HepG2 (cell line): ENCODE measurements around the gene ZNF148. TPM values are rescaled to one million over a fixed set of nuclear protein-coding genes. Genes with fewer than 3 reads are reported as not detected.

Source experiments
- ATAC-seq: fragments of 200-7000 bp; cut with Tn5 transposase; 3 replicates; pipeline ENCODE4 v1.9.1; 2020; ENCODE audit warnings: mild to moderate bottlenecking, moderate library complexity
- BruUV-seq: library from RNA; stranded (reverse); fragments of 400-500 nt; replicated peaks from 2 replicates; lab custom pipeline; 2021; lab: Mats Ljungman, UMichigan
- CTCF ChIA-PET: fragments of 300-600 bp; formaldehyde crosslinking; extraction: SDS; loops from one replicate; lab custom pipeline; 2021; ENCODE audit warnings: low total read pairs, inconsistent platforms, low intra/inter-chr PET ratio; lab: Yijun Ruan, JAX
- POLR2A ChIA-PET: fragments of 350-600 bp; sonication (Branson Sonifier 250); formaldehyde crosslinking; loops from one replicate; lab custom pipeline; 2020; ENCODE audit warnings: antibody characterized with exemption, inconsistent platforms; lab: Yijun Ruan, JAX
- DNase-seq: peaks from one replicate; pipeline ENCODE4 v3.0.0-alpha.2; 2015; ENCODE audit warnings: low spot score
- FAIRE-seq: peaks from 3 replicates; lab custom pipeline; 2011; peaks lifted over from hg19 to GRCh38; lab: Jason Lieb, UNC
- H2AFZ ChIP-seq: one replicate; pipeline ENCODE4 v1.6.1; 2011; ENCODE audit warnings: low read length, inconsistent platforms
- H3K27ac ChIP-seq: fragments of 300-600 bp; 3 replicates; pipeline ENCODE4 v1.8.0; 2011; ENCODE audit warnings: mixed run types, mild to moderate bottlenecking, mixed read lengths, low read length, inconsistent platforms; ENCODE audit not compliant: insufficient read depth; ENCODE audit errors: extremely low read length
- H3K27me3 ChIP-seq, 2 experiments: fragments of 200-600 bp in 1 of 2; 2 replicates in 1 of 2; 3 replicates in 1 of 2; pipeline versions ENCODE4 v1.6.0 to v1.8.0; 2011; ENCODE audit warnings: low read length in 2 of 2, mild to moderate bottlenecking in 2 of 2, moderate library complexity in 2 of 2, inconsistent platforms in 1 of 2; ENCODE audit not compliant: insufficient read depth in 2 of 2, control insufficient read depth in 1 of 2
- H3K36me3 ChIP-seq, 2 experiments: fragments of 200-600 bp in 1 of 2; replicated peaks in 1 of 2; 2 replicates in 1 of 2; 3 replicates in 1 of 2; pipeline versions ENCODE4 v1.5.1 to v1.8.0; 2011; ENCODE audit warnings: low read length in 2 of 2, inconsistent platforms in 1 of 2; ENCODE audit not compliant: insufficient read depth in 2 of 2, control insufficient read depth in 1 of 2
- H3K4me1 ChIP-seq: 2 replicates; pipeline ENCODE4 v1.5.1; 2012; ENCODE audit warnings: low read length, inconsistent platforms; ENCODE audit not compliant: insufficient read depth
- H3K4me2 ChIP-seq: 2 replicates; pipeline ENCODE4 v1.6.0; 2011; ENCODE audit warnings: low read depth, low read length, inconsistent platforms
- H3K4me3 ChIP-seq, 3 experiments: fragments of 200-600 bp in 1 of 3; sonication (generic), shearing (Covaris generic) in 1 of 3; replicated peaks in 1 of 3; 2 replicates each; pipeline ENCODE4 v1.5.1; 2011 to 2016; ENCODE audit warnings: low read length in 3 of 3, inconsistent platforms in 2 of 3, low read depth in 2 of 3, mild to moderate bottlenecking in 2 of 3, control low read depth in 1 of 3, mixed read lengths in 1 of 3; ENCODE audit not compliant: insufficient read depth in 1 of 3
- H3K79me2 ChIP-seq: one replicate; pipeline ENCODE4 v1.6.1; 2011; ENCODE audit warnings: low read length, inconsistent platforms; ENCODE audit not compliant: insufficient read depth
- H3K9ac ChIP-seq: 2 replicates; pipeline ENCODE4 v1.6.0; 2011; ENCODE audit warnings: mild to moderate bottlenecking, low read depth, low read length, inconsistent platforms; ENCODE audit not compliant: insufficient read depth
- H3K9me3 ChIP-seq: 2 replicates; pipeline ENCODE4 v1.5.1; 2012; ENCODE audit warnings: mild to moderate bottlenecking, low read length
- H4K20me1 ChIP-seq: 2 replicates; pipeline ENCODE4 v1.6.0; 2011; ENCODE audit warnings: inconsistent platforms, mild to moderate bottlenecking, low read length, moderate library complexity; ENCODE audit not compliant: insufficient read depth
- BORCS8-MEF2B ChIP-seq: sonication (generic); formaldehyde crosslinking; IDR thresholded peaks from 2 replicates; pipeline ENCODE4 v1.8.0; 2022; ENCODE audit warnings: mild to moderate bottlenecking, missing genetic modification reagents
- CSRNP2 ChIP-seq: sonication (generic); formaldehyde crosslinking; conservative IDR thresholded peaks from 2 replicates; pipeline ENCODE4 v1.8.0; 2022; ENCODE audit warnings: low read depth, missing genetic modification reagents
- EZH2 ChIP-seq: conservative IDR thresholded peaks from 2 replicates; pipeline ENCODE4 v1.6.1; 2012; ENCODE audit warnings: mild to moderate bottlenecking, low read depth, low read length, moderate library complexity
- FOXP4 ChIP-seq: sonication (generic); formaldehyde crosslinking; IDR thresholded peaks from 2 replicates; pipeline ENCODE4 v1.4.0; 2020; ENCODE audit warnings: missing genetic modification reagents
- HNRNPK ChIP-seq: fragments of 200-400 bp; formaldehyde crosslinking; IDR thresholded peaks from 2 replicates; pipeline ENCODE4 v1.6.1; 2018; ENCODE audit warnings: low read length, low read depth, moderate library complexity, mild to moderate bottlenecking; ENCODE audit not compliant: poor library complexity, severe bottlenecking
- HOXA9 ChIP-seq: sonication (generic); formaldehyde crosslinking; IDR thresholded peaks from 2 replicates; pipeline ENCODE4 v1.8.1; 2022; ENCODE audit warnings: missing genetic modification reagents, mild to moderate bottlenecking, moderate library complexity, borderline replicate concordance
- KLF16 ChIP-seq, 2 experiments: sonication (generic) in 1 of 2; formaldehyde crosslinking in 1 of 2; IDR thresholded peaks; 2 replicates each; pipeline versions ENCODE4 v1.6.1 to v1.8.0; 2016 to 2023; ENCODE audit warnings: missing genetic modification reagents in 2 of 2, missing compliant biosample characterization in 1 of 2
- MEF2D ChIP-seq: sonication (generic); formaldehyde crosslinking; IDR thresholded peaks from 2 replicates; pipeline ENCODE4 v1.5.1; 2020; ENCODE audit warnings: mild to moderate bottlenecking, missing genetic modification reagents
- ZNF564 ChIP-seq: sonication (generic); formaldehyde crosslinking; IDR thresholded peaks from 2 replicates; pipeline ENCODE4 v1.8.1; 2023; ENCODE audit warnings: mild to moderate bottlenecking, missing genetic modification reagents
- WGBS: methylation state at CpG from one replicate; pipeline ENCODE4 v1.1.6; 2017; ENCODE audit warnings: low lambda C conversion rate; 5-methylcytosine and 5-hydroxymethylcytosine counted together
- in situ Hi-C: cut with HindIII; loops from 2 replicates; pipeline ENCODE4 v1.10.0; 2017; ENCODE audit warnings: low pct_unique_long_range_greater_than_20kb; ENCODE audit not compliant: extremely low pct_ligation_motif_present
- intact Hi-C: fragments of 100-400 bp; cut with micrococcal nuclease; formaldehyde crosslinking; loops from one replicate; pipeline ENCODE4 v1.10.0; 2022; ENCODE audit not compliant: unreplicated experiment
- polyA plus RNA-seq, 8 experiments: library from polyadenylated mRNA; depleted of rRNA in 3 of 8; stranded (reverse) in 7 of 8; unstranded in 1 of 8; fragments of >200 nt; fragmentation: Illumina TruSeq in 4 of 8; extraction: Trizol in 4 of 8; gene quantifications; 2 replicates each; pipeline versions ENCODE4 v1.2.1 to v1.2.3, GENCODE V29; 2011 to 2016; ENCODE audit warnings: low read depth in 4 of 8, missing spikeins in 1 of 8, mixed read lengths in 1 of 8; ENCODE audit not compliant: insufficient read depth in 1 of 8
- total RNA-seq, 5 experiments: library from RNA; depleted of rRNA; stranded (reverse); fragments of >200 nt; fragmentation: Illumina TruSeq; extraction: Trizol; gene quantifications; 2 replicates each; pipeline ENCODE4 v1.2.3, GENCODE V29; 2016; ENCODE audit warnings: low read depth in 1 of 5
- TF ChIP-seq, protein P1 (sequence below): sonication (generic); formaldehyde crosslinking; IDR thresholded peaks from 2 replicates; pipeline ENCODE4 v1.5.0; 2020; ENCODE audit warnings: missing genetic modification reagents
- TF ChIP-seq, protein P2 (sequence below): sonication (generic); formaldehyde crosslinking; IDR thresholded peaks from 2 replicates; pipeline ENCODE4 v1.9.0; 2021; ENCODE audit warnings: mild to moderate bottlenecking, missing genetic modification reagents

ZNF148 gene
- total and polyA plus RNA-seq, 2 of the 13 experiments (the other 11 are each of a cell fraction or from before 2014, with no cell fraction given) = 10.6 to 36.1 TPM

- no peak for TF ChIP-seq HNRNPK
- TF ChIP-seq, protein P1, sequence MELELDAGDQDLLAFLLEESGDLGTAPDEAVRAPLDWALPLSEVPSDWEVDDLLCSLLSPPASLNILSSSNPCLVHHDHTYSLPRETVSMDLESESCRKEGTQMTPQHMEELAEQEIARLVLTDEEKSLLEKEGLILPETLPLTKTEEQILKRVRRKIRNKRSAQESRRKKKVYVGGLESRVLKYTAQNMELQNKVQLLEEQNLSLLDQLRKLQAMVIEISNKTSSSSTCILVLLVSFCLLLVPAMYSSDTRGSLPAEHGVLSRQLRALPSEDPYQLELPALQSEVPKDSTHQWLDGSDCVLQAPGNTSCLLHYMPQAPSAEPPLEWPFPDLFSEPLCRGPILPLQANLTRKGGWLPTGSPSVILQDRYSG (CRISPR knock-in tag) = no peak
- no peak for TF ChIP-seq BORCS8-MEF2B
- no peak for TF ChIP-seq HOXA9
- TF ChIP-seq MEF2D (CRISPR knock-in tag) = no peak
- no peak for TF ChIP-seq KLF16 (CRISPR knock-in tag; IDR thresholded peaks at IDR 0.05)
- TF ChIP-seq, protein P2, sequence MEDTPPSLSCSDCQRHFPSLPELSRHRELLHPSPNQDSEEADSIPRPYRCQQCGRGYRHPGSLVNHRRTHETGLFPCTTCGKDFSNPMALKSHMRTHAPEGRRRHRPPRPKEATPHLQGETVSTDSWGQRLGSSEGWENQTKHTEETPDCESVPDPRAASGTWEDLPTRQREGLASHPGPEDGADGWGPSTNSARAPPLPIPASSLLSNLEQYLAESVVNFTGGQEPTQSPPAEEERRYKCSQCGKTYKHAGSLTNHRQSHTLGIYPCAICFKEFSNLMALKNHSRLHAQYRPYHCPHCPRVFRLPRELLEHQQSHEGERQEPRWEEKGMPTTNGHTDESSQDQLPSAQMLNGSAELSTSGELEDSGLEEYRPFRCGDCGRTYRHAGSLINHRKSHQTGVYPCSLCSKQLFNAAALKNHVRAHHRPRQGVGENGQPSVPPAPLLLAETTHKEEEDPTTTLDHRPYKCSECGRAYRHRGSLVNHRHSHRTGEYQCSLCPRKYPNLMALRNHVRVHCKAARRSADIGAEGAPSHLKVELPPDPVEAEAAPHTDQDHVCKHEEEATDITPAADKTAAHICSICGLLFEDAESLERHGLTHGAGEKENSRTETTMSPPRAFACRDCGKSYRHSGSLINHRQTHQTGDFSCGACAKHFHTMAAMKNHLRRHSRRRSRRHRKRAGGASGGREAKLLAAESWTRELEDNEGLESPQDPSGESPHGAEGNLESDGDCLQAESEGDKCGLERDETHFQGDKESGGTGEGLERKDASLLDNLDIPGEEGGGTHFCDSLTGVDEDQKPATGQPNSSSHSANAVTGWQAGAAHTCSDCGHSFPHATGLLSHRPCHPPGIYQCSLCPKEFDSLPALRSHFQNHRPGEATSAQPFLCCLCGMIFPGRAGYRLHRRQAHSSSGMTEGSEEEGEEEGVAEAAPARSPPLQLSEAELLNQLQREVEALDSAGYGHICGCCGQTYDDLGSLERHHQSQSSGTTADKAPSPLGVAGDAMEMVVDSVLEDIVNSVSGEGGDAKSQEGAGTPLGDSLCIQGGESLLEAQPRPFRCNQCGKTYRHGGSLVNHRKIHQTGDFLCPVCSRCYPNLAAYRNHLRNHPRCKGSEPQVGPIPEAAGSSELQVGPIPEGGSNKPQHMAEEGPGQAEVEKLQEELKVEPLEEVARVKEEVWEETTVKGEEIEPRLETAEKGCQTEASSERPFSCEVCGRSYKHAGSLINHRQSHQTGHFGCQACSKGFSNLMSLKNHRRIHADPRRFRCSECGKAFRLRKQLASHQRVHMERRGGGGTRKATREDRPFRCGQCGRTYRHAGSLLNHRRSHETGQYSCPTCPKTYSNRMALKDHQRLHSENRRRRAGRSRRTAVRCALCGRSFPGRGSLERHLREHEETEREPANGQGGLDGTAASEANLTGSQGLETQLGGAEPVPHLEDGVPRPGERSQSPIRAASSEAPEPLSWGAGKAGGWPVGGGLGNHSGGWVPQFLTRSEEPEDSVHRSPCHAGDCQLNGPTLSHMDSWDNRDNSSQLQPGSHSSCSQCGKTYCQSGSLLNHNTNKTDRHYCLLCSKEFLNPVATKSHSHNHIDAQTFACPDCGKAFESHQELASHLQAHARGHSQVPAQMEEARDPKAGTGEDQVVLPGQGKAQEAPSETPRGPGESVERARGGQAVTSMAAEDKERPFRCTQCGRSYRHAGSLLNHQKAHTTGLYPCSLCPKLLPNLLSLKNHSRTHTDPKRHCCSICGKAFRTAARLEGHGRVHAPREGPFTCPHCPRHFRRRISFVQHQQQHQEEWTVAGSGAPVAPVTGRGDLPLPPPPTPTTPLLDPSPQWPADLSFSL (CRISPR knock-in tag) = no peak
- TF ChIP-seq CSRNP2 (CRISPR knock-in tag) = no peak
- no peak for TF ChIP-seq FOXP4 (CRISPR knock-in tag)
- TF ChIP-seq EZH2 = no peak
- no peak for TF ChIP-seq ZNF564
- TF ChIP-seq, all 625 proteins: peak for 0
- Histone ChIP-seq H3K79me2 (no peaks in the 10 kb centered on the region), H3K9me3 (no peaks in the 10 kb centered on the region), H3K4me1 (no peaks in the 10 kb centered on the region), H3K4me2 (no peak overlapping the region), H3K27me3 (no peaks in the 10 kb centered on the region), H3K9ac (no peak overlapping the region), H2AFZ (no peak overlapping the region), H3K36me3 (peaks cover 0 to 2% of the 10 kb centered on the region in 2 experiments; a peak in 2 of 5 replicates), H3K27ac (no peak overlapping the region), H4K20me1 (no peaks in the 10 kb centered on the region), H3K4me3 (no peak overlapping the region)
- FAIRE-seq (no peak), ATAC-seq (no peak), DNase-seq (no peak)
- POLR2A ChIA-PET = no interaction called here
- 100% methylated on average over 2 of the region's 2 CpGs for WGBS
- BruUV-seq = no TSS peak
- CTCF ChIA-PET = no interaction called here
- in situ Hi-C loops (no loop called here), intact Hi-C loops (no loop called here)
These were observed 97.0 kb downstream of the ZNF148 start for GRCh38 chr3:125278155-125278554.
